NT2/D1 (cell line): ENCODE measurements around the gene CORO1C.

Source experiments
- SUZ12 ChIP-seq: IDR thresholded peaks from 2 replicates; pipeline ENCODE4 v1.6.1; 2011; ENCODE audit not compliant: insufficient read length, insufficient read depth; ENCODE audit errors: extremely low read depth
- YY1 ChIP-seq: IDR thresholded peaks from 2 replicates; pipeline ENCODE4 v1.6.1; 2011; ENCODE audit not compliant: insufficient read length, insufficient read depth
- ZNF274 ChIP-seq: IDR thresholded peaks from 2 replicates; pipeline ENCODE4 v1.6.1; 2011; ENCODE audit warnings: mild to moderate bottlenecking, low read depth, low read length

GRCh38 chr12:108730365-108731104 lies 783 bp downstream of the CORO1C start:
- TF ChIP-seq SUZ12 (no peak), YY1 (no peak), ZNF274 (no peak)
